HUES48 (cell line): Measurements from ENCODE around the gene CELF1.

ENCODE experiments used
- H3K27ac ChIP-seq: one replicate; pipeline ENCODE4 v1.7.0; 2013; ENCODE audit warnings: low read depth, low read length, inconsistent platforms
- H3K27me3 ChIP-seq: 2 replicates; pipeline ENCODE4 v1.6.1; 2013; ENCODE audit warnings: mild to moderate bottlenecking, low read length; ENCODE audit not compliant: control insufficient read depth, insufficient read depth
- H3K36me3 ChIP-seq: 2 replicates; pipeline ENCODE4 v1.6.1; 2013; ENCODE audit warnings: low read length; ENCODE audit not compliant: control insufficient read depth, insufficient read depth
- H3K4me1 ChIP-seq: 2 replicates; pipeline ENCODE4 v1.6.1; 2013; ENCODE audit warnings: mild to moderate bottlenecking, low read length; ENCODE audit not compliant: control insufficient read depth, insufficient read depth
- H3K4me3 ChIP-seq: 2 replicates; pipeline ENCODE4 v1.5.1; 2013; ENCODE audit warnings: mild to moderate bottlenecking, low read depth, low read length
- H3K9ac ChIP-seq: 2 replicates; pipeline ENCODE4 v1.6.1; 2013; ENCODE audit warnings: mild to moderate bottlenecking, low read depth, low read length, moderate library complexity
- H3K9me3 ChIP-seq: 2 replicates; pipeline ENCODE4 v1.6.1; 2013; ENCODE audit warnings: low read length; ENCODE audit not compliant: control insufficient read depth, insufficient read depth

Gene CELF1

DNA sequence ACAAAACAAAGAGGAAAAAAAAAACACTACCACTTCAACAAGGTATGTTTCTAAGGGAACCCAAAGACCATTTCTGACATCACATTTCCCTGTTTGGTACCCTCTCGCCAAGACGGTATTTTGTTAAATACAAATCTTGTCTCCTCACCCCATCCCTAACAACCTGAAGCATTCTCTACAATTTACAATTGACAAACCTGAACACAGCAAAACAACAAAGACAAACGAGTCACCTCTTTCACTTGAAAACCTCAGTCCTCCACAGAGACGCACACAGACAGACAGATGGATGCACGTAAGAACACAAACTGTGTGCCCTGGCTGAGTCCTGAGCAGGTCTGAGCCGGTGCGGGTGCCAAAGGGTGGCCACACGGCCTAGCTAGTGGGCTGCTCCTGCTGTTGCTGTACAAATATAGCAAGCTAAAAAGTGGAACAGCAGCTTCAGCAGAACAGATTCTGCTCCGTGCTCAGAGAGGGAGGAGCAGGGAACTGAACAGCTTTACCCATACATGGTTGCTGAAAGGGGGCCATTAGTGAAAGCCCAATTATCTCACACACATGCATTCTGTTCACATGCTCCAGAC, 28.5 kb downstream of the CELF1 start:
- peak overlapping the region; percentile 87 for H3K27ac ChIP-seq
- H3K27me3 ChIP-seq: no peaks in the 10 kb centered on the region
- H3K4me3 ChIP-seq: no peak overlapping the region
- H3K9ac ChIP-seq: peak overlapping the region; percentile 30; the same call in 1 of the 2 replicates
- H3K9me3 ChIP-seq: no peaks in the 10 kb centered on the region
- H3K36me3 ChIP-seq: no peaks in the 10 kb centered on the region
- peaks cover 35% of the 10 kb centered on the region for H3K4me1 ChIP-seq

DNA sequence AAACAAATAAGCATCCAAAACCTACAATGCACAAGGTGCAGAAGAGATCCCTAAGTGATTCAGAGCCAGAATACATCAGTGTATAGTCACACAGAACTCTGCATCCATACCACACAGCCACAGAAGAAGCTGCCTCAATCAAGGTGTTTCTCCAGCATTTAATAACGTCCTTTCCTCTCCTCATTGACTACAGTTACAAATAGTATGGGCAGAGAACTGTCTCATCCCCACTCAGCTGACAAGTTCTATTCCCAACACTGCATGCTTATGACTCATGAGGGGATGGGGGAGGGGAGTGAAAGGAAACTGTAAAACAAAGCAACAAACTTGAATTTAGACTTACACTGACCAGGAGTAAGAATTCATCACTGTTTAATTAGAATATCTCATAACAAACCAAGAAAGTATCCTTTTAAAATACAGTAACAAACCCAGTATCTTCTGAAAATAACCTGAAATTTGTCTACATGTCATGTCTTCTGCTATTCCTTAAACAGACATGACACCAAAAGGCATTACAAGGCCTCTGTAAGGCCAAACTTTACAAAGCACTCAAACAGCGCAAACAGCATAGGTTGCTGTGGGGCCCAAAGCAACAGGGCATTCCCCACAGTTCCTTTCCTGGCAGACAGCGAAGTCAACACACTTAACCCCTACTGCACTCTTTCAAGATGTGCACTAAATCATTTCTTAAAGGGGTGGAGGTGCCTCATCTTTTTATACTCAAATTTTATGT, 29.3 kb downstream of the CELF1 start:
- Histone ChIP-seq H3K4me1 (peaks cover 35% of the 10 kb centered on the region), H3K27me3 (no peaks in the 10 kb centered on the region), H3K4me3 (no peak overlapping the region), H3K9me3 (no peaks in the 10 kb centered on the region), H3K9ac (no peak overlapping the region), H3K36me3 (no peaks in the 10 kb centered on the region), H3K27ac (peak overlapping the region; percentile 87)

GRCh38 chr11:47518212-47518964, 34.5 kb downstream of the CELF1 start:
- peaks cover 12% of the 10 kb centered on the region for H3K4me1 ChIP-seq
- no peaks in the 10 kb centered on the region for H3K27me3 ChIP-seq
- no peaks in the 10 kb centered on the region for H3K36me3 ChIP-seq
- no peak overlapping the region for H3K27ac ChIP-seq
- no peaks in the 10 kb centered on the region for H3K9me3 ChIP-seq
- H3K9ac ChIP-seq: no peak overlapping the region
- no peak overlapping the region for H3K4me3 ChIP-seq

DNA sequence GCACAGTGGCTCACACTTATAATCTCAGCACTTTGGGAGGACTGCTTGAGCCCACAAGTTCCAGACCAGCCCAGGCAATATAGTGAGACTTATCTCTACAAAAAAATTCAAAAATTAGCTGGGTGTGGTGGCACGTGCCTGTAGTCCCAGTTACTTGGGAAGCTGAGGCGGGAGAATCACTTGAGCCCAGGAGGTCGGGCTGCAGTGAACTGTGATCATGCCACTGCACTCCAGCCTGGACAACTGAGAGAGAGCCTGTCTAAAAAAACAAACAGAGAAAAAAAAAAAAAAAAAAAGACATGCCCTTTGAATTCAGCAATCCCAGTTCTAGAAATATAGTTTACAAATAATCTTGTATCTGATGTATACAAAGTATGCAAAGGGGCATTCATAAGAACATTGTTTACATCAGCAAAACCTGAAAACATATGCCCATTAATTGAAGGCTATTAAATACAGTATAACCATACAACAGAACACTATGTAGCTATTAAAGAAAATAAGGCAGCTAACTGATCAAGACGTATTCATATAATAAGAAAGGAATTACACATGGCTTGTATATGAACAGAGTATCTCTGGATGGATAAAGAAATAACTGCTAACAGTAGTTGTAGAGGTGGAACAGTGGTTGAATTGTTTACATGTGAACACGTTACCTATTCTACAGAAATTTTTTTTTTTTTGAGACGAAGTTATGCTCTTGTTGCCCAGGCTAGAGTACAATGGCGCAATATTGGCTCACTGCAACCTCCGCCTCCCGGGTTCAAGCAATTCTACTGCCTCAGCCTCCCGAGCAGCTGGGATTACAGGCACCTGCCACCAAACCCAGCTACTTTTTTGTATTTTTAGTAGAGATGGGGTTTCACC, 35.7 kb downstream of the CELF1 start:
- no peaks in the 10 kb centered on the region for H3K9me3 ChIP-seq
- H3K9ac ChIP-seq: no peak overlapping the region
- H3K36me3 ChIP-seq: no peaks in the 10 kb centered on the region
- peaks cover 17% of the 10 kb centered on the region for H3K4me1 ChIP-seq
- H3K4me3 ChIP-seq: no peak overlapping the region
- no peaks in the 10 kb centered on the region for H3K27me3 ChIP-seq
- no peak overlapping the region for H3K27ac ChIP-seq

DNA sequence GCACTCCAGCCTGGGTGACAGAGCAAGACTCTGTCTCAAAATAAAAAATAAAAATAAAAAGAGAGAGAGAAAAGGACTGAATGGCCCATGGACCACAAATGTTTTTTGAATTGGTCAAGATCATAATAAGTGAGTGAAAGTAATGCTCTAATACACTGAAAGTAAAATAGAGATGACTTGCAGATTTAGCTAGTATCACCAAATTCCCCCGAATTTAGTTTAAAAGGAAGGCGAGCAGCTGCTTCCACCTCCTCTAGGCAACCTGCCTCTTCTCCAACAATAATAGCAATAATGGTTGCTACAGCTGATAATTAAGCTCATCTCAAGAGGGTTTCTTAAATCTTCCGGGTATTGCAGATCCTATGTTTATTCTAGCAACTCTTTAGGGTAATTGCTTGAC, 36.8 kb downstream of the CELF1 start:
- Histone ChIP-seq H3K9me3 (no peaks in the 10 kb centered on the region), H3K4me1 (peaks cover 17% of the 10 kb centered on the region)

DNA sequence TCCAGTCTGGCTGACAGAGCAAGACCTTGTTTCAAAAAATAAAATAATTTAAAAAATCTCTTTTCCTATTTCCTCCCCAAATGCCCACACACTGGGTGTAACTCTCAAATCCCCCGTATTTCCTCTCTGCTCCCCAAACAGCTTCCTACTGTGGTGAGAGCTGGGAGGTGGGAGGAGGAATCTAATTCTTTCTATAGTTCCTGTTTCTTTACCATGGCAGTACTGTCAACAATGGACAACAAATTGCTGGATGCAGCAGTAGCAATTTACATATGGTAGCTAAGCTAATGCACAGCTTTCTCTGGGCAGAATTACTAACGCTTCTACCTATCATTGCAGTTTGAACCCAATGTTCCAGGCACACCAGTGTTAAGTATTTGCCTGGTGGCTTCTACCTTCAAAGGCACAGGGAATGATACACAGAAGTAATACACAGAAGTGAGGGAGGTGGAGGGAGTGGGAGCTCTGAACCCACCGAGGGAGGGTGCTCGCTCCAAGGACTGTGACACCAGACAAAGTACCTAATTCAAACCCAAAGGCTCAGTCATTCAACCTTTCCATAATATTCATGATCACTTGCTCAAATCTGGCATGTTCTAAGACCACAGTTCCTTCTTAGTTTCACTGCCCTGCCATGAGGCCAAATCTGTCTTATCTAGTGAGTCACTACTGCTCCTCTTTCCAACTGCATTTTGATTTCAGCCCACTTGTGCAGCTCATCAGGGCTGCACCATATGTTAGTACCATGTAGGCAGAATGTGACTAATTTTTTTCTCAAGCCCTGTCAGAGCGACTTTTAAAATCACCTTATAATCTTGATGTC, 37.9 kb downstream of the CELF1 start:
- Histone ChIP-seq H3K36me3 (no peaks in the 10 kb centered on the region; the same call in 1 of the 2 replicates), H3K9me3 (no peaks in the 10 kb centered on the region), H3K27ac (peak overlapping the region; percentile 44), H3K27me3 (no peaks in the 10 kb centered on the region), H3K4me3 (no peak overlapping the region), H3K9ac (0 out of 2 replicates have a peak overlapping the region, but pooled peaks have one; percentile 6), H3K4me1 (peaks cover 20% of the 10 kb centered on the region)

More for the DNA sequence above, 36.8 kb downstream of the CELF1 start:
- Histone ChIP-seq H3K9ac (no peak overlapping the region), H3K36me3 (no peaks in the 10 kb centered on the region; the same call in 1 of the 2 replicates), H3K27me3 (no peaks in the 10 kb centered on the region), H3K4me3 (no peak overlapping the region), H3K27ac (no peak overlapping the region)

DNA sequence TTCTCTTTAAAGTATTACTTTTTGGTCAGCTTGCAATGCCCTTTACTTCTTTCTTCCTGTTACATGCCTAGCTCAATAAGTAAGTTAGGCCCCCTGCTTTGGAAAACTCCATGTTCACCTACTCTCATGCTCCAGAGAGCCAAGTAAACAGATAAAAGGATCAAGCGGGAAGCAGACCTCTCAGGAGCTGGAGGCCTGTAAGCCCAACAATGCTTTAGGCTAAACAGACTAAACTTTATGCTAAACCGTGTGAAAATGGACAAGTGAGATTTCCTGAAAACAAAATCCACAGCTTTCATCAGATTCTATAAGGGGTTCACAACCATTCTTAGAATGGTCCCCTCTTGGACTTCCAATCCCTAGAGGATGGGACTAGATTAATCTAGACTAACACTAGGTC, 40.2 kb downstream of the CELF1 start:
- Histone ChIP-seq H3K36me3 (no peaks in the 10 kb centered on the region; the same call in 1 of the 2 replicates), H3K9ac (no peak overlapping the region), H3K4me1 (peaks cover 42% of the 10 kb centered on the region), H3K9me3 (no peaks in the 10 kb centered on the region), H3K27ac (peak overlapping the region; percentile 53), H3K27me3 (no peaks in the 10 kb centered on the region), H3K4me3 (no peak overlapping the region)

DNA sequence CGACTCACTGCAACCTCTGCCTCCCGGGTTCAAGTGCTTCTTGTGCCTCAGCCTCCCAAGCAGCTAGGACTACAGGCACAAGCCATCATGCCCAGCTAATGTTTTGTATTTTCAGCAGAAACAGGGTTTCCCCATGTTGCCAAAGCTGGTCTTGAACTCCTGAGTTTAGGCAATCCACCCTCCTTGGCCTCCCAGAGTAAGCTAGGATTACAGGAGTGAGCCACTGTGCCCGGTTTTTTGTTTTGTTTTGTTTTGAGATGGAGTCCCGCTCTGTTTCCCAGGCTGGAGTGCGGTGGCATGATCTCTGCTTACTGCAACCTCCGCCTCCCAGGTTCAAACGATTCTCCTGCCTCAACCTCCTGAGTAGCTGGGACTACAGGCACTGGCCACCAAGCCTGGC, 41.0 kb downstream of the CELF1 start:
- no peaks in the 10 kb centered on the region for H3K27me3 ChIP-seq
- H3K4me1 ChIP-seq: peaks cover 50% of the 10 kb centered on the region
- no peak overlapping the region for H3K27ac ChIP-seq
- no peak overlapping the region for H3K9ac ChIP-seq
- no peaks in the 10 kb centered on the region; the same call in 1 of the 2 replicates for H3K36me3 ChIP-seq
- no peaks in the 10 kb centered on the region for H3K9me3 ChIP-seq
- no peak overlapping the region for H3K4me3 ChIP-seq

DNA sequence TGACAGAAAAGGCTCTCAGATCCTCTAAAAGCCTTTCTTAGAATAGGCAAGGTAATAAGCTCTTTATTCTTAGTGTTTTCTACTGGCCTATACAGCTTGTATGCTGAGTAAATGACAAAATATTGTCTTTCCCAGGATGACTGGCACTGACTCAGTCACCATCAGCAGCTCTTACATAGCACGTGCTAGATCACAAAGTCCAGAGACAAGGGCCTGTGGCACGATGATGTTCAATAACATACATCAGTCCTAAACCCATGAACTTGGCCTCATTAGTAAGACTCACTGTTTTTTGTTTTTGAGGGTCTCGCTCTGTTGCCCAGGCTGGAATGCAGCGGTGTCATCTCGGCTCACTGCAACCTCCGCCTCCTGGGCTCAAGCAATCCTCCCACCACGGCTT, 42.7 kb downstream of the CELF1 start:
- H3K4me3 ChIP-seq: no peak overlapping the region
- H3K36me3 ChIP-seq: no peaks in the 10 kb centered on the region; the same call in 1 of the 2 replicates
- H3K9ac ChIP-seq: no peak overlapping the region
- peaks cover 51% of the 10 kb centered on the region for H3K4me1 ChIP-seq
- H3K27me3 ChIP-seq: no peaks in the 10 kb centered on the region
- H3K9me3 ChIP-seq: no peaks in the 10 kb centered on the region
- peak overlapping the region; percentile 31 for H3K27ac ChIP-seq

GRCh38 chr11:47509077-47509536, 43.8 kb downstream of the CELF1 start:
- H3K27ac ChIP-seq: peak overlapping the region; percentile 65
- H3K9me3 ChIP-seq: no peaks in the 10 kb centered on the region

More at GRCh38 chr11:47509077-47509536, 43.8 kb downstream of the CELF1 start:
- Histone ChIP-seq H3K9ac (peak overlapping the region; percentile 19; the same call in 1 of the 2 replicates), H3K4me3 (no peak overlapping the region), H3K4me1 (peaks cover 46% of the 10 kb centered on the region), H3K36me3 (no peaks in the 10 kb centered on the region; the same call in 1 of the 2 replicates), H3K27me3 (no peaks in the 10 kb centered on the region)
